Parathyroid adenoma (tissue), 2 donors: Measurements from ENCODE around the gene TBC1D5.

Source experiments
- H2AFZ ChIP-seq: fragments of 300-600 bp; sonication (generic); one replicate; pipeline ENCODE4 v1.7.0; 2017; ENCODE audit warnings: antibody characterized with exemption, mild to moderate bottlenecking
- H3K27ac ChIP-seq: fragments of 300-600 bp; sonication (generic); one replicate; pipeline ENCODE4 v1.7.0; 2017
- H3K27me3 ChIP-seq: fragments of 300-600 bp; sonication (generic); one replicate; pipeline ENCODE4 v1.7.0; 2017; ENCODE audit warnings: low read length; ENCODE audit not compliant: control insufficient read depth, insufficient read depth
- H3K36me3 ChIP-seq: fragments of 300-600 bp; sonication (generic); one replicate; pipeline ENCODE4 v1.7.0; 2017; ENCODE audit warnings: low read length; ENCODE audit not compliant: control insufficient read depth, insufficient read depth
- H3K4me1 ChIP-seq: fragments of 300-600 bp; sonication (generic); one replicate; pipeline ENCODE4 v1.7.0; 2017; ENCODE audit warnings: control low read depth
- H3K4me2 ChIP-seq: fragments of 300-600 bp; sonication (generic); one replicate; pipeline ENCODE4 v1.7.0; 2017; ENCODE audit warnings: low read length
- H3K4me3 ChIP-seq: fragments of 300-600 bp; sonication (generic); one replicate; pipeline ENCODE4 v1.7.0; 2017; ENCODE audit warnings: low read depth, low read length
- H3K79me2 ChIP-seq: fragments of 300-600 bp; sonication (generic); one replicate; pipeline ENCODE4 v1.7.0; 2017; ENCODE audit warnings: control low read depth
- H3K9ac ChIP-seq: fragments of 300-600 bp; sonication (generic); one replicate; pipeline ENCODE4 v1.7.0; 2017; ENCODE audit warnings: mild to moderate bottlenecking
- H3K9me3 ChIP-seq: fragments of 300-600 bp; sonication (generic); one replicate; pipeline ENCODE4 v1.7.0; 2017; ENCODE audit warnings: low read length; ENCODE audit not compliant: control insufficient read depth
- TF ChIP-seq, protein P1 (sequence below): fragments of 300-600 bp; sonication (generic); IDR thresholded peaks from one replicate; pipeline ENCODE4 v1.7.0; 2017; ENCODE audit warnings: antibody characterized with exemption, mild to moderate bottlenecking
- donor health status: primary hyperparathyroidism.

TBC1D5 gene

DNA sequence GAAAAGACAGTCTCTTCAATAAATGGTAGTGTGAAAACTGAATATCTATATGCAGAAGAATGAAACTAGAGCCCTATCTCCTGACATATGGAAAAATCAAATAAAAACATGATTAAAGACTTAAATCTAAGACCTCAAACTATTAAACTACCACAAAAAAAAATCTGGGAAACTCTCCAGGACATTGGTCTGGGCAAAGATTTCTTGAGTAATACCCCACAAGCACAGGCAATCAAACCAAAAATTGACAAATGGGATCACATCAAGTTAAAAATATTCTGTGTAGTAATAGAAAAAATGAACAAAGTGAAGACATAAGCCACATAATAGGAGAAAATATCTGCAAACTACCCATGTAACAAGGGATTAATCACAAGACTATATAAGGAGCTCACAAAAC lies 286.4 kb downstream of the TBC1D5 start:
- H3K4me2 ChIP-seq: no peak overlapping the region
- TF ChIP-seq, protein P1, sequence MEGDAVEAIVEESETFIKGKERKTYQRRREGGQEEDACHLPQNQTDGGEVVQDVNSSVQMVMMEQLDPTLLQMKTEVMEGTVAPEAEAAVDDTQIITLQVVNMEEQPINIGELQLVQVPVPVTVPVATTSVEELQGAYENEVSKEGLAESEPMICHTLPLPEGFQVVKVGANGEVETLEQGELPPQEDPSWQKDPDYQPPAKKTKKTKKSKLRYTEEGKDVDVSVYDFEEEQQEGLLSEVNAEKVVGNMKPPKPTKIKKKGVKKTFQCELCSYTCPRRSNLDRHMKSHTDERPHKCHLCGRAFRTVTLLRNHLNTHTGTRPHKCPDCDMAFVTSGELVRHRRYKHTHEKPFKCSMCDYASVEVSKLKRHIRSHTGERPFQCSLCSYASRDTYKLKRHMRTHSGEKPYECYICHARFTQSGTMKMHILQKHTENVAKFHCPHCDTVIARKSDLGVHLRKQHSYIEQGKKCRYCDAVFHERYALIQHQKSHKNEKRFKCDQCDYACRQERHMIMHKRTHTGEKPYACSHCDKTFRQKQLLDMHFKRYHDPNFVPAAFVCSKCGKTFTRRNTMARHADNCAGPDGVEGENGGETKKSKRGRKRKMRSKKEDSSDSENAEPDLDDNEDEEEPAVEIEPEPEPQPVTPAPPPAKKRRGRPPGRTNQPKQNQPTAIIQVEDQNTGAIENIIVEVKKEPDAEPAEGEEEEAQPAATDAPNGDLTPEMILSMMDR: no peak
- H3K4me1 ChIP-seq: no peaks in the 10 kb centered on the region
- no peaks in the 10 kb centered on the region for H3K79me2 ChIP-seq
- H3K27ac ChIP-seq: no peak overlapping the region
- H3K9me3 ChIP-seq: no peaks in the 10 kb centered on the region
- no peaks in the 10 kb centered on the region for H3K27me3 ChIP-seq
- no peaks in the 10 kb centered on the region for H3K36me3 ChIP-seq
- no peak overlapping the region for H3K9ac ChIP-seq
- H3K4me3 ChIP-seq: no peak overlapping the region
- H2AFZ ChIP-seq: no peak overlapping the region

DNA sequence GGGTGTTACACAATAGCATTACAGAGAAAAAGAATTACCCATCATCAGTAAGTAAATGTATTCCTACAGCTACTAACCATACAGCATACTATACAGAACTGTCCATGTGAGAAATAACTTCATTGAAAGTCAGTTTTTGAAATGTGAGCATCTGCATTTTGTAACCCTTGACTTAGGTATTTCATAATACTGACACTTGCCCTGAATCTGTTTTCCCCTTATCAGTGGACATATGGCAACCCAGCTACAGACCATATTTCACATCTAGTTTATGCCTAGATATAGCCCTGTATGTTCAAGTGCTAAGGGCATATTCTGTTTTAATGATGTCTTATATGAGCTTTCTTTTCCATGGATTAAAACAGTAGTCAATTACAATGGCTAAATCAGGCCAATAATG lies 297.6 kb downstream of the TBC1D5 start:
- H3K4me2 ChIP-seq: no peak overlapping the region
- no peaks in the 10 kb centered on the region for H3K27me3 ChIP-seq
- no peak overlapping the region for H2AFZ ChIP-seq
- H3K79me2 ChIP-seq: no peaks in the 10 kb centered on the region
- peaks cover 3% of the 10 kb centered on the region for H3K4me1 ChIP-seq
- H3K36me3 ChIP-seq: no peaks in the 10 kb centered on the region
- TF ChIP-seq, protein P1: no peak
- no peaks in the 10 kb centered on the region for H3K9me3 ChIP-seq
- H3K27ac ChIP-seq: no peak overlapping the region
- no peak overlapping the region for H3K9ac ChIP-seq
- H3K4me3 ChIP-seq: no peak overlapping the region

DNA sequence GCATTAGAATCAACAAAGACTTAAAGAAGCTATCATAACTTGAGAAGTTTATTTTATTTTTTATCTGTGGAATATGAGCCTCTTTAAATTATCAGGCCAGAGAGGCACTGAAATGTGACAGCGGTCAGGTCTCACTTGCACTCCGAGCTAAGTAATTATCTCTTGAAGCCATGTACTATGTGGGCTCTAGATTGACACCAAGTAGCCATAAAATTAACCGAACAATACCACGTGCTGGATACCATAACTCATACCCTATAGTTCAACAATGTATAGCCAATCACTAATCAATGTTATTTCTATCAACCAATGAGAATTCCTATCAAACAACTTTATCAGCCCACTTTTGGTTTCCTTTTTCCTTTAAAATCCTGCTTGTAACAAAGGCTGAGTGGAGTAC lies 299.3 kb downstream of the TBC1D5 start:
- Histone ChIP-seq H3K27me3 (no peaks in the 10 kb centered on the region), H3K9me3 (no peaks in the 10 kb centered on the region), H3K79me2 (no peaks in the 10 kb centered on the region), H3K9ac (no peak overlapping the region), H2AFZ (no peak overlapping the region), H3K27ac (no peak overlapping the region), H3K4me2 (no peak overlapping the region), H3K4me1 (peaks cover 3% of the 10 kb centered on the region), H3K36me3 (no peaks in the 10 kb centered on the region), H3K4me3 (no peak overlapping the region)
- TF ChIP-seq, protein P1: no peak

DNA sequence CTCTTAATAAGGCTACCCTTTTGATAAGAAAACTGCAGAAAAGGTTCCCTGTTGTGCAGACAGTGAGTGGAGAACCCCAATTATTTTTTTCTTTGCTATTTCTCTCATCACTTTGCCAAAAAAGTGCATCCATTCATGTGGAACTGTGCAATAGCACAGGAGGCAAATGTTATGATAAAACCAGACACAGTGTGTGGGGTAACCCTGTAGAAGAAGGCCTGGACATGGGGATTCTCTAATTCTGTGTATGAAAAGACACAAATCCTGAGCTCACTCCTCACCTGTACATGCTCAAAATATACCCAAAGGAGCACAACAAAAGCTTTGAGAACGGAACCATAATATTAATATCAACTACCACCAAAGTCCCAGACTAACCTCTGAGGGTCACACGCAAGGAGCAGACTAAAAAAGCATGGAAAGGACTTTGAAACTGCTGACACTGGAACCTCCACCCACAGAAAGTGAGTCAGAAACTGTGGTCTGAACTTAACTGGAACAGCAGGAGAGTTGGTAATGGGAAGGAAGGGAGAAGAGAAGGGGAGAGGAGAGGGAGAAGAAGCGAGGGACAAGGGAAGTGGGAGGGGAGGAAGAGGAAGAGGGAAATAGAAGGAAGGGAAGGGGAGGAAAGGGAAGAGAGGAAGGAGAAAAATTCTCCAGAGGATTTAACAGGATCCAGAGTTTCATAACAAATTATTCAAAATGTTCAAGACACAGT lies 299.9 kb downstream of the TBC1D5 start:
- Histone ChIP-seq H3K36me3 (no peaks in the 10 kb centered on the region), H3K9me3 (no peaks in the 10 kb centered on the region), H2AFZ (no peak overlapping the region), H3K27me3 (no peaks in the 10 kb centered on the region), H3K4me3 (no peak overlapping the region), H3K9ac (no peak overlapping the region), H3K4me2 (no peak overlapping the region), H3K27ac (no peak overlapping the region), H3K79me2 (no peaks in the 10 kb centered on the region), H3K4me1 (peaks cover 3% of the 10 kb centered on the region)
- TF ChIP-seq, protein P1: no peak

DNA sequence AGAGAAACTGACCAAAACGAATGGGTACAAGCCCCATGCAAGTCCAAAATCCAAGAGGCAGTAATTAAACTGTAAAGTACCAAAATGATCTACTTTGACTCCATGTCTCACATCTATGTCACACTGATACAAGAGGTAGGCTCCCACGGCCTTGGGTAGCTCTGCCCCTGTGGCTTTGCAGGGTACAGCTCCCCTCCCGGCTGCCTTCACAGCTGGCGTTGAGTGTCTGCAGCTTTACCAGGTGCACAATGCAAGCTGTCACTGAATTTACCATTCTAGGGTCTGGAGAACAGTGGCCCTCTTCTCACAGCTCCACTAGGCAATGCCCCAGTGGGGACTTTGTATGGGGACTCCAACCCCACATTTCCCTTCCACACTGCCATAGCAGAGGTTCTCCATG lies 308.6 kb downstream of the TBC1D5 start:
- no peaks in the 10 kb centered on the region for H3K9me3 ChIP-seq
- H3K4me2 ChIP-seq: no peak overlapping the region
- no peak overlapping the region for H3K9ac ChIP-seq
- no peaks in the 10 kb centered on the region for H3K4me1 ChIP-seq
- H2AFZ ChIP-seq: no peak overlapping the region
- TF ChIP-seq, protein P1: no peak
- no peak overlapping the region for H3K4me3 ChIP-seq
- no peaks in the 10 kb centered on the region for H3K36me3 ChIP-seq
- no peaks in the 10 kb centered on the region for H3K27me3 ChIP-seq
- no peak overlapping the region for H3K27ac ChIP-seq
- H3K79me2 ChIP-seq: no peaks in the 10 kb centered on the region
